OCI-LY7 (cell line): ENCODE data around the gene CTSE. TPM values are rescaled to one million over a fixed set of nuclear protein-coding genes. Genes with fewer than 3 reads are reported as not detected.

ENCODE experiments used
- BruUV-seq: library from RNA; stranded (reverse); fragments of 400-500 nt; replicated peaks from 2 replicates; lab custom pipeline; 2021; lab: Mats Ljungman, UMichigan
- CTCF ChIA-PET: fragments of 300-600 bp; sonication (Branson Sonifier 250); formaldehyde crosslinking; loops from one replicate; lab custom pipeline; 2022; ENCODE audit warnings: antibody characterized with exemption; ENCODE audit not compliant: unreplicated experiment; lab: Charles Lee
- POLR2A ChIA-PET: fragments of 300-600 bp; sonication (Branson Sonifier 250); formaldehyde crosslinking; loops from one replicate; lab custom pipeline; 2022; ENCODE audit warnings: antibody characterized with exemption; lab: Charles Lee
- DNase-seq: peaks from one replicate; pipeline ENCODE4 v3.0.0-alpha.2; 2015; ENCODE audit warnings: low spot score
- H2AFZ ChIP-seq: fragments of 200-600 bp; sonication (generic), shearing (Covaris generic); 2 replicates; pipeline ENCODE4 v1.6.1; 2014; ENCODE audit warnings: mild to moderate bottlenecking, antibody characterized with exemption, low read length, moderate library complexity
- H3K27ac ChIP-seq: fragments of 200-600 bp; sonication (generic); 2 replicates; pipeline ENCODE4 v1.5.1; 2014; ENCODE audit warnings: mixed run types, low read depth, mild to moderate bottlenecking, moderate library complexity, low read length, inconsistent platforms; ENCODE audit not compliant: poor library complexity, severe bottlenecking
- H3K36me3 ChIP-seq: fragments of 200-600 bp; sonication (generic); 2 replicates; pipeline ENCODE4 v1.6.1; 2014; ENCODE audit warnings: mild to moderate bottlenecking, antibody characterized with exemption, low read length, moderate library complexity, mixed read lengths; ENCODE audit not compliant: insufficient read depth
- H3K4me1 ChIP-seq: fragments of 200-600 bp; sonication (generic); 2 replicates; pipeline ENCODE4 v1.5.1; 2014; ENCODE audit warnings: mild to moderate bottlenecking, low read length; ENCODE audit not compliant: insufficient read depth, poor library complexity, severe bottlenecking
- H3K4me2 ChIP-seq: fragments of 200-600 bp; sonication (generic); 2 replicates; pipeline ENCODE4 v1.6.1; 2014; ENCODE audit warnings: mild to moderate bottlenecking, low read length
- H3K4me3 ChIP-seq: fragments of 200-600 bp; sonication (generic); 2 replicates; pipeline ENCODE4 v1.5.1; 2014; ENCODE audit warnings: mild to moderate bottlenecking, low read depth, low read length; ENCODE audit not compliant: poor library complexity, severe bottlenecking
- H3K79me2 ChIP-seq: fragments of 200-600 bp; sonication (generic); 2 replicates; pipeline ENCODE4 v1.6.1; 2016; ENCODE audit warnings: low read depth, mild to moderate bottlenecking, low read length, moderate library complexity, mixed read lengths; ENCODE audit not compliant: insufficient read depth
- H3K9me2 ChIP-seq: fragments of 200-600 bp; sonication (generic); 2 replicates; pipeline ENCODE4 v1.6.1; 2016; ENCODE audit warnings: mild to moderate bottlenecking, low read length, mixed read lengths; ENCODE audit not compliant: insufficient read depth
- H3K9me3 ChIP-seq: fragments of 200-600 bp; sonication (generic); 2 replicates; pipeline ENCODE4 v1.6.1; 2014; ENCODE audit warnings: mild to moderate bottlenecking, mixed run types, low read length, mixed read lengths
- H4K20me1 ChIP-seq: fragments of 200-600 bp; sonication (generic); 2 replicates; pipeline ENCODE4 v1.6.1; 2014; ENCODE audit warnings: mild to moderate bottlenecking, antibody characterized with exemption, low read length, moderate library complexity, mixed read lengths; ENCODE audit not compliant: insufficient read depth
- CTCF ChIP-seq: fragments of 200-600 bp; sonication (generic); conservative IDR thresholded peaks from 2 replicates; pipeline ENCODE4 v1.5.1; 2014; ENCODE audit warnings: mild to moderate bottlenecking, antibody characterized with exemption, low read length, moderate library complexity, mixed read lengths
- EZH2phosphoT487 ChIP-seq: fragments of 200-600 bp; sonication (generic); IDR thresholded peaks from 2 replicates; pipeline ENCODE4 v1.6.1; 2018; ENCODE audit warnings: low read depth, borderline replicate concordance, mild to moderate bottlenecking, mixed run types, antibody characterized with exemption, low read length, moderate library complexity, mixed read lengths
- intact Hi-C: fragments of 100-400 bp; cut with micrococcal nuclease; formaldehyde crosslinking; loops from one replicate; pipeline ENCODE4 v1.10.0; 2022; ENCODE audit not compliant: unreplicated experiment
- total RNA-seq, 2 experiments: library from RNA; depleted of rRNA in 1 of 2; stranded (reverse); fragments of >200 nt in 1 of 2; shearing (Covaris generic) in 1 of 2; gene quantifications; 2 replicates each; pipeline ENCODE4 v1.2.3, GENCODE V29; 2014 to 2022

CTSE gene
- total RNA-seq, 2 experiments from 2014 or later, result not detected

- no peaks in the 10 kb centered on the region for H3K9me3 ChIP-seq
- H3K36me3 ChIP-seq, result no peaks in the 10 kb centered on the region
- H3K4me3 ChIP-seq, result no peak overlapping the region
- H3K9me2 ChIP-seq, result no peaks in the 10 kb centered on the region
- intact Hi-C loops, result no loop called here
- POLR2A ChIA-PET, result no interaction called here
- CTCF ChIA-PET, result no interaction called here
- H3K27ac ChIP-seq, result no peak overlapping the region
- H3K79me2 ChIP-seq, result no peaks in the 10 kb centered on the region
- H2AFZ ChIP-seq, result no peak overlapping the region
- no peaks in the 10 kb centered on the region for H4K20me1 ChIP-seq
- H3K4me1 ChIP-seq, result no peaks in the 10 kb centered on the region
- DNase-seq, result no peak
- TF ChIP-seq EZH2phosphoT487 (no peak), CTCF (no peak)
- no peak overlapping the region for H3K4me2 ChIP-seq
- no TSS peak for BruUV-seq
Observed at GRCh38 chr1:206022766-206023165, 929 bp downstream of the CTSE start.

GRCh38 chr1:206021626-206022365, 1.9 kb downstream of the CTSE start:
- no peak overlapping the region for H3K27ac ChIP-seq
- ChIA-PET CTCF (interaction anchor here (0.6 kb wide), 1 partner anchor 9 kb away, joined by 3 read pairs; no protein-coding TSS in a partner anchor), POLR2A (no interaction called here)
- no peaks in the 10 kb centered on the region for H3K9me2 ChIP-seq
- no peak overlapping the region for H2AFZ ChIP-seq
- H3K4me3 ChIP-seq, result no peak overlapping the region
- TF ChIP-seq EZH2phosphoT487 (no peak), CTCF (no peak)
- H3K4me1 ChIP-seq, result no peaks in the 10 kb centered on the region
- no peak overlapping the region for H3K4me2 ChIP-seq
- no peaks in the 10 kb centered on the region for H4K20me1 ChIP-seq
- intact Hi-C loops, result no loop called here
- H3K79me2 ChIP-seq, result no peaks in the 10 kb centered on the region
- no peaks in the 10 kb centered on the region for H3K36me3 ChIP-seq
- no TSS peak for BruUV-seq
- H3K9me3 ChIP-seq, result no peaks in the 10 kb centered on the region
- no peak for DNase-seq

- CTCF ChIA-PET, result interaction anchor here (0.6 kb wide), 1 partner anchor 10 kb away, joined by 3 read pairs; no protein-coding TSS in a partner anchor
- Histone ChIP-seq H3K79me2 (no peaks in the 10 kb centered on the region), H3K27ac (no peak overlapping the region), H3K4me1 (no peaks in the 10 kb centered on the region), H2AFZ (no peak overlapping the region), H3K4me2 (no peak overlapping the region), H4K20me1 (no peaks in the 10 kb centered on the region), H3K9me3 (no peaks in the 10 kb centered on the region), H3K9me2 (no peaks in the 10 kb centered on the region), H3K4me3 (no peak overlapping the region), H3K36me3 (no peaks in the 10 kb centered on the region)
- POLR2A ChIA-PET, result no interaction called here
- no TSS peak for BruUV-seq
- intact Hi-C loops, result no loop called here
- DNase-seq, result no peak
- TF ChIP-seq CTCF (no peak), EZH2phosphoT487 (no peak)
Observed at GRCh38 chr1:206021008-206021625, 2.6 kb downstream of the CTSE start.
